HepG2 (cell line): Measurements from ENCODE around the gene INPP1. TPM values are rescaled to one million over a fixed set of nuclear protein-coding genes. Genes with fewer than 3 reads are reported as not detected.

Experiments
- ATAC-seq: fragments of 200-7000 bp; cut with Tn5 transposase; 3 replicates; pipeline ENCODE4 v1.9.1; 2020; ENCODE audit warnings: mild to moderate bottlenecking, moderate library complexity
- BruUV-seq: library from RNA; stranded (reverse); fragments of 400-500 nt; replicated peaks from 2 replicates; lab custom pipeline; 2021; lab: Mats Ljungman, UMichigan
- CTCF ChIA-PET: fragments of 300-600 bp; formaldehyde crosslinking; extraction: SDS; loops from one replicate; lab custom pipeline; 2021; ENCODE audit warnings: low total read pairs, inconsistent platforms, low intra/inter-chr PET ratio; lab: Yijun Ruan, JAX
- POLR2A ChIA-PET: fragments of 350-600 bp; sonication (Branson Sonifier 250); formaldehyde crosslinking; loops from one replicate; lab custom pipeline; 2020; ENCODE audit warnings: antibody characterized with exemption, inconsistent platforms; lab: Yijun Ruan, JAX
- DNase-seq: peaks from one replicate; pipeline ENCODE4 v3.0.0-alpha.2; 2015; ENCODE audit warnings: low spot score
- FAIRE-seq: peaks from 3 replicates; lab custom pipeline; 2011; peaks lifted over from hg19 to GRCh38; lab: Jason Lieb, UNC
- H2AFZ ChIP-seq: one replicate; pipeline ENCODE4 v1.6.1; 2011; ENCODE audit warnings: low read length, inconsistent platforms
- H3K27ac ChIP-seq: fragments of 300-600 bp; 3 replicates; pipeline ENCODE4 v1.8.0; 2011; ENCODE audit warnings: mixed run types, mild to moderate bottlenecking, mixed read lengths, low read length, inconsistent platforms; ENCODE audit not compliant: insufficient read depth; ENCODE audit errors: extremely low read length
- H3K27me3 ChIP-seq, 2 experiments: fragments of 200-600 bp in 1 of 2; 2 replicates in 1 of 2; 3 replicates in 1 of 2; pipeline versions ENCODE4 v1.6.0 to v1.8.0; 2011; ENCODE audit warnings: low read length in 2 of 2, mild to moderate bottlenecking in 2 of 2, moderate library complexity in 2 of 2, inconsistent platforms in 1 of 2; ENCODE audit not compliant: insufficient read depth in 2 of 2, control insufficient read depth in 1 of 2
- H3K36me3 ChIP-seq, 2 experiments: fragments of 200-600 bp in 1 of 2; replicated peaks in 1 of 2; 2 replicates in 1 of 2; 3 replicates in 1 of 2; pipeline versions ENCODE4 v1.5.1 to v1.8.0; 2011; ENCODE audit warnings: low read length in 2 of 2, inconsistent platforms in 1 of 2; ENCODE audit not compliant: insufficient read depth in 2 of 2, control insufficient read depth in 1 of 2
- H3K4me1 ChIP-seq: 2 replicates; pipeline ENCODE4 v1.5.1; 2012; ENCODE audit warnings: low read length, inconsistent platforms; ENCODE audit not compliant: insufficient read depth
- H3K4me2 ChIP-seq: 2 replicates; pipeline ENCODE4 v1.6.0; 2011; ENCODE audit warnings: low read depth, low read length, inconsistent platforms
- H3K4me3 ChIP-seq, 3 experiments: fragments of 200-600 bp in 1 of 3; sonication (generic), shearing (Covaris generic) in 1 of 3; replicated peaks in 1 of 3; 2 replicates each; pipeline ENCODE4 v1.5.1; 2011 to 2016; ENCODE audit warnings: low read length in 3 of 3, inconsistent platforms in 2 of 3, low read depth in 2 of 3, mild to moderate bottlenecking in 2 of 3, control low read depth in 1 of 3, mixed read lengths in 1 of 3; ENCODE audit not compliant: insufficient read depth in 1 of 3
- H3K79me2 ChIP-seq: one replicate; pipeline ENCODE4 v1.6.1; 2011; ENCODE audit warnings: low read length, inconsistent platforms; ENCODE audit not compliant: insufficient read depth
- H3K9ac ChIP-seq: 2 replicates; pipeline ENCODE4 v1.6.0; 2011; ENCODE audit warnings: mild to moderate bottlenecking, low read depth, low read length, inconsistent platforms; ENCODE audit not compliant: insufficient read depth
- H3K9me3 ChIP-seq: 2 replicates; pipeline ENCODE4 v1.5.1; 2012; ENCODE audit warnings: mild to moderate bottlenecking, low read length
- H4K20me1 ChIP-seq: 2 replicates; pipeline ENCODE4 v1.6.0; 2011; ENCODE audit warnings: inconsistent platforms, mild to moderate bottlenecking, low read length, moderate library complexity; ENCODE audit not compliant: insufficient read depth
- ARID5B ChIP-seq: IDR thresholded peaks from 2 replicates; pipeline ENCODE4 v1.4.0; 2020; ENCODE audit warnings: mild to moderate bottlenecking, missing genetic modification reagents
- CEBPG ChIP-seq: IDR thresholded peaks from 2 replicates; pipeline ENCODE4 v1.6.1; 2016
- HDAC6 ChIP-seq: fragments of 200-600 bp; sonication (generic); IDR thresholded peaks from 2 replicates; pipeline ENCODE4 v1.7.0; 2017; ENCODE audit warnings: mild to moderate bottlenecking, antibody characterized with exemption, low read length, low read depth
- HNF4A ChIP-seq: sonication (generic); formaldehyde crosslinking; IDR thresholded peaks from 2 replicates; pipeline ENCODE4 v1.4.0; 2020; ENCODE audit warnings: missing genetic modification reagents
- HNF4G ChIP-seq, 2 experiments: sonication (generic) in 1 of 2; formaldehyde crosslinking in 1 of 2; IDR thresholded peaks; 2 replicates each; pipeline versions ENCODE4 v1.4.0 to v1.6.1; 2011 to 2020; ENCODE audit warnings: borderline replicate concordance in 2 of 2, low read depth in 2 of 2, mild to moderate bottlenecking in 2 of 2, low read length in 1 of 2, missing genetic modification reagents in 1 of 2, moderate library complexity in 1 of 2
- MATR3 ChIP-seq: sonication (generic); formaldehyde crosslinking; IDR thresholded peaks from 2 replicates; pipeline ENCODE4 v1.4.0; 2020; ENCODE audit warnings: missing genetic modification reagents
- NFE2 ChIP-seq: sonication (generic); formaldehyde crosslinking; IDR thresholded peaks from 2 replicates; pipeline ENCODE4 v1.4.0; 2020; ENCODE audit warnings: missing genetic modification reagents
- NFKBIZ ChIP-seq: IDR thresholded peaks from 2 replicates; pipeline ENCODE4 v1.6.1; 2018; ENCODE audit warnings: missing genetic modification reagents, missing compliant biosample characterization
- PHF21A ChIP-seq: sonication (generic); formaldehyde crosslinking; IDR thresholded peaks from 2 replicates; pipeline ENCODE4 v1.5.0; 2020; ENCODE audit warnings: mild to moderate bottlenecking, missing genetic modification reagents
- U2AF2 ChIP-seq: fragments of 200-400 bp; formaldehyde crosslinking; IDR thresholded peaks from 2 replicates; pipeline ENCODE4 v1.6.1; 2017; ENCODE audit warnings: low read depth, mild to moderate bottlenecking, low read length
- WGBS: methylation state at CpG from one replicate; pipeline ENCODE4 v1.1.6; 2017; ENCODE audit warnings: low lambda C conversion rate; 5-methylcytosine and 5-hydroxymethylcytosine counted together
- in situ Hi-C: cut with HindIII; loops from 2 replicates; pipeline ENCODE4 v1.10.0; 2017; ENCODE audit warnings: low pct_unique_long_range_greater_than_20kb; ENCODE audit not compliant: extremely low pct_ligation_motif_present
- intact Hi-C: fragments of 100-400 bp; cut with micrococcal nuclease; formaldehyde crosslinking; loops from one replicate; pipeline ENCODE4 v1.10.0; 2022; ENCODE audit not compliant: unreplicated experiment
- polyA plus RNA-seq, 8 experiments: library from polyadenylated mRNA; depleted of rRNA in 3 of 8; stranded (reverse) in 7 of 8; unstranded in 1 of 8; fragments of >200 nt; fragmentation: Illumina TruSeq in 4 of 8; extraction: Trizol in 4 of 8; gene quantifications; 2 replicates each; pipeline versions ENCODE4 v1.2.1 to v1.2.3, GENCODE V29; 2011 to 2016; ENCODE audit warnings: low read depth in 4 of 8, missing spikeins in 1 of 8, mixed read lengths in 1 of 8; ENCODE audit not compliant: insufficient read depth in 1 of 8
- total RNA-seq, 5 experiments: library from RNA; depleted of rRNA; stranded (reverse); fragments of >200 nt; fragmentation: Illumina TruSeq; extraction: Trizol; gene quantifications; 2 replicates each; pipeline ENCODE4 v1.2.3, GENCODE V29; 2016; ENCODE audit warnings: low read depth in 1 of 5

INPP1 gene
- total and polyA plus RNA-seq, 2 of the 13 experiments (the other 11 are each of a cell fraction or from before 2014, with no cell fraction given): 10.0 to 13.3 TPM

- ATAC-seq (no peak), DNase-seq (no peak), FAIRE-seq (no peak)
- Histone ChIP-seq H3K27me3 (no peaks in the 10 kb centered on the region; a peak in 1 of 5 replicates), H3K9me3 (no peaks in the 10 kb centered on the region), H3K27ac (no peak overlapping the region), H3K9ac (no peak overlapping the region), H3K4me1 (peaks cover 56% of the 10 kb centered on the region), H3K79me2 (peaks cover 41% of the 10 kb centered on the region), H3K4me3 (no peak overlapping the region), H3K4me2 (no peak overlapping the region), H2AFZ (no peak overlapping the region), H4K20me1 (no peaks in the 10 kb centered on the region), H3K36me3 (peaks cover 1 to 18% of the 10 kb centered on the region in 2 experiments; a peak in 3 of 5 replicates)
- in situ Hi-C loops (no loop called here), intact Hi-C loops (loop anchor here (1.0 to 10.0 kb wide), 3 partner anchors 129 to 549 kb away; partner anchors contain the start of gene OSGEPL1)
- CTCF ChIA-PET: interaction anchor here (2.3 kb wide), 1 partner anchor 225 kb away, joined by 17 read pairs; no protein-coding TSS in a partner anchor
- 96% methylated on average over 1 of the region's 1 CpG for WGBS
- BruUV-seq: no TSS peak
- POLR2A ChIA-PET: interaction anchor here (0.6 to 0.7 kb wide), 2 partner anchors 645 to 707 kb away, joined by 3 read pairs; no protein-coding TSS in a partner anchor
- no peak for TF ChIP-seq MATR3
- no peak for TF ChIP-seq PHF21A (CRISPR knock-in tag)
- peak; percentile 50; the same call in 1 of the 2 replicates for TF ChIP-seq HNF4G (IDR thresholded peaks at IDR 0.05; ENCODE audit: borderline replicate concordance, low read depth, low read length)
- no peak for TF ChIP-seq HNF4G (CRISPR knock-in tag; IDR thresholded peaks at IDR 0.05; ENCODE audit: borderline replicate concordance, low read depth)
- TF ChIP-seq U2AF2: no peak
- no peak for TF ChIP-seq HDAC6
- no peak for TF ChIP-seq NFKBIZ (CRISPR knock-in tag)
- TF ChIP-seq HNF4A (CRISPR knock-in tag): peak; percentile 66
- TF ChIP-seq CEBPG (CRISPR knock-in tag): peak; percentile 30; the same call in 1 of the 2 replicates
- TF ChIP-seq NFE2: no peak
- 0 out of 2 replicates have a peak, but pooled peaks have one; percentile 15 for TF ChIP-seq ARID5B
- TF ChIP-seq, all 625 proteins: peak for 4
These were observed 29.5 kb upstream of the INPP1 start for GRCh38 chr2:190313880-190314279.
